Measurements from ENCODE around the gene ERBB2. TPM values are rescaled to one million over a fixed set of nuclear protein-coding genes. Genes with fewer than 3 reads are reported as not detected.
A peak's percentile ranks its signal among the peaks of the same experiment; 100 is the strongest.

Gene ERBB2
- total and polyA plus RNA-seq, 10 of the 15 experiments (the other 5 are each of a cell fraction or from before 2014, with no cell fraction given) = 0.39 to 7.0 (median 4.3) TPM

DNA sequence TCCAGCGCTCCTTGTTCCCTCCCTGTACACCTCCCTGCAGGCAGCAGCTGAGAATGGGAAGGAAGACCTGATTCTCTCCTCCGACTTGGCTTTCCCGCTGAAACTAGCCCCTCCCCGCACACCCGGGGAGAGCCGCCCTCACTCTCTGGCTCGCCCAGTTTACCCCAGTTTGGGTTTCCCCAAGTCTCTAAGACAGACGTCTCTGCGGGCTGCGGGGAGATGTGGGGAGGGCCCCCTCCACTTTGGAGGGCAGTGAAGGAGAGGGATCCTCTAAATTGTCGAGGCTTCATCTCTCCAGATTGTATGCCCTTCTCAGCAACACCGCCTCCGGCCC is 38.7 kb downstream of the ERBB2 start (continued):
- TF ChIP-seq, protein P1, sequence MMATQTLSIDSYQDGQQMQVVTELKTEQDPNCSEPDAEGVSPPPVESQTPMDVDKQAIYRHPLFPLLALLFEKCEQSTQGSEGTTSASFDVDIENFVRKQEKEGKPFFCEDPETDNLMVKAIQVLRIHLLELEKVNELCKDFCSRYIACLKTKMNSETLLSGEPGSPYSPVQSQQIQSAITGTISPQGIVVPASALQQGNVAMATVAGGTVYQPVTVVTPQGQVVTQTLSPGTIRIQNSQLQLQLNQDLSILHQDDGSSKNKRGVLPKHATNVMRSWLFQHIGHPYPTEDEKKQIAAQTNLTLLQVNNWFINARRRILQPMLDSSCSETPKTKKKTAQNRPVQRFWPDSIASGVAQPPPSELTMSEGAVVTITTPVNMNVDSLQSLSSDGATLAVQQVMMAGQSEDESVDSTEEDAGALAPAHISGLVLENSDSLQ (IDR thresholded peaks at IDR 0.05) = peak; percentile 28; the same call in 1 of the 2 replicates
- TF ChIP-seq TCF12 (IDR thresholded peaks at IDR 0.05; ENCODE audit: low read depth, low read length) = 0 out of 2 replicates have a peak, but pooled peaks have one; percentile 33

DNA sequence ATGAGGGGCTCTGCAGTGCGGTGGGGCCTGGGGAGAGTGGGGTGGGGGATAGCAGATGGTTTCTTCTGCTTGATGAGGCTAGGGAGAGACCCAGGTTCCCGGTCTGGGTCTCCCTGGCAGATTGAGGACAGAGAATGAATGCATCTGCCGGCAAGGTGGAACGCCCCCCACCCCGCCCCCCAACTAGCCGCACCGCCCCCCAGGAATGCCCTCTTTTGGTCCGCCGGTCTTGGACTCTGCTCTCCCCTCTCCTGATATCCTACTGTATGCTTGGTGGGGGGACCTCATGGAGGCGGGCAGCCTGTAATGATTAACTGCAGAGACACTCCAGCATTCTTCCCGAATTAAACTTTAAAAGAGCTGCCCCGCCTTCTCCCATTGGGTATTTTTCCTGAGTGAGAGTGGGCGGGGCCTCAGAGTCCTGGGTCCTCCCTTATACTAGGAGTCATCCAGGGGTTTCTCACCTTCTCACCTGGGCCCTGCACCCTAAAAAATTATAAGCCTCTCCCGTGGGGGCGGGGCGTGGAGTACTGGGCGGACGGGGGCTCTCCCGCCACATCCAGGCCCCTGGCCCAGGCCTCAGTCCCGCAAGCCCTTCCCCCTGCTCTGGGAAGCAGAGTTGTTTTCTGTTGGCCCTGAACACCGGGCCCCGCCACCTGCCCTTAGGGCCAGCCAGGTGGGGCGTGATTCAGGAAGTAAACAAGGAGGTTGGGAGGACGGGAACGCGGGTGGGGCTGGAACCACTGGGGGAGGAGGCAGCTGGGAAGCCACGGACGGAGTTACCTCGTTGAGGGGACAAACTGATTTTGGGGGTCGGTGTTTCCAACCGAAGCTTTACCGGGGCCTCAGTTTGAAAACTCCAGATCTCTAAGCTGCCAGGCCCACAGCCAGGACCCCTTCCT is 39.4 kb downstream of the ERBB2 start:
- Histone ChIP-seq H3K36me3 (ENCODE audit: control insufficient read depth in 2 of 2, insufficient read depth in 2 of 2, low read length in 1 of 2) (no peaks in the 10 kb centered on the region), H3K27ac (ENCODE audit: control insufficient read depth, insufficient read depth) (no peak overlapping the region), H3K4me3 (peak overlapping the region; percentile 41; the same call in 1 of the 2 replicates), H3K9me3 (replicated peaks; ENCODE audit: control insufficient read depth, insufficient read depth, low read length) (no peaks in the 10 kb centered on the region), H3K27me3 (replicated peaks in 1 of 2; ENCODE audit: control insufficient read depth in 2 of 2, insufficient read depth in 2 of 2, low read length in 1 of 2) (peaks cover 0 to 2% of the 10 kb centered on the region in 2 experiments; a peak in 2 of 4 replicates), H4K20me1 (ENCODE audit: control insufficient read depth, insufficient read depth) (no peaks in the 10 kb centered on the region), H3K4me1 (ENCODE audit: control insufficient read depth, insufficient read depth, low read length) (peaks cover 10% of the 10 kb centered on the region), H2AFZ (ENCODE audit: control insufficient read depth, low read depth, low read length) (peak overlapping the region; percentile 52), H3K4me2 (ENCODE audit: control insufficient read depth, insufficient read depth) (peak overlapping the region; percentile 62; the same call in 1 of the 2 replicates), H3K9ac (ENCODE audit: control insufficient read depth, insufficient read depth, low read length) (no peak overlapping the region), H3K79me2 (ENCODE audit: control insufficient read depth, insufficient read depth, low read length) (no peaks in the 10 kb centered on the region)
- no TSS peak for BruUV-seq (replicated peaks)
- FAIRE-seq (peak; percentile 49), ATAC-seq (peak; percentile 8), DNase-seq (ENCODE audit: low read depth, low spot score) (no peak)
- peak; percentile 28; the same call in 1 of the 2 replicates for TF ChIP-seq EED (IDR thresholded peaks at IDR 0.05; ENCODE audit: low read depth)
- TF ChIP-seq TCF12 (IDR thresholded peaks at IDR 0.05; ENCODE audit: low read depth, low read length) = no peak
- 0 out of 3 replicates have a peak, but pooled peaks of 1 of the 2 experiments have one; percentile 0 for TF ChIP-seq EGR1 (IDR thresholded peaks at IDR 0.05; ENCODE audit: borderline replicate concordance in 1 of 2, low read depth in 2 of 2, low read length in 2 of 2)
- no peak for TF ChIP-seq POLR2AphosphoS5 (IDR thresholded peaks at IDR 0.05; ENCODE audit: low read length)
- ChIA-PET RAD21 (ENCODE audit: unreplicated experiment) (interaction anchor here (0.5 to 1.0 kb wide), 2 partner anchors 10 to 351 kb away, joined by 3 to 4 read pairs; no protein-coding TSS in a partner anchor), SMC1A (ENCODE audit: uncharacterized antibody, unreplicated experiment) (no interaction called here), POLR2A (no interaction called here), CTCF (interaction anchor here (0.6 to 1.0 kb wide), 4 partner anchors 9 to 116 kb away, joined by 3 to 7 read pairs (median 3); partner anchors contain the start of gene MIEN1)
- intact Hi-C loops (cut with micrococcal nuclease; ENCODE audit: unreplicated experiment) = no loop called here
- in situ Hi-C loops (cut with MboI) = no loop called here
- WGBS (ENCODE audit: insufficient coverage, insufficient replicate concordance, low lambda C conversion rate, missing lambda C conversion rate) = 29% methylated on average over 32 of the region's 32 CpGs
